Adipocyte (in vitro differentiated cells): ENCODE measurements around the gene ZNF653.
A peak's percentile ranks its signal among the peaks of the same experiment; 100 is the strongest.

Experiments
- DNase-seq: peaks from one replicate; pipeline ENCODE4 v3.0.0-alpha.2; 2015; ENCODE audit warnings: low read depth
- H3K27me3 ChIP-seq: replicated peaks from 2 replicates; pipeline ENCODE4 v1.7.0; 2013; ENCODE audit warnings: mild to moderate bottlenecking, low read length, moderate library complexity; ENCODE audit not compliant: control insufficient read depth, insufficient read depth
- H3K36me3 ChIP-seq: 2 replicates; pipeline ENCODE4 v1.7.0; 2013; ENCODE audit warnings: low read length, mild to moderate bottlenecking, moderate library complexity; ENCODE audit not compliant: control insufficient read depth, insufficient read depth, severe bottlenecking
- H3K4me1 ChIP-seq: 2 replicates; pipeline ENCODE4 v1.7.0; 2013; ENCODE audit warnings: mild to moderate bottlenecking, low read length, moderate library complexity; ENCODE audit not compliant: control insufficient read depth, insufficient read depth
- H3K4me3 ChIP-seq: 2 replicates; pipeline ENCODE4 v1.7.0; 2013; ENCODE audit warnings: mild to moderate bottlenecking, low read length, moderate library complexity
- H3K9ac ChIP-seq: 2 replicates; pipeline ENCODE4 v1.7.0; 2013; ENCODE audit warnings: mild to moderate bottlenecking, low read length, moderate library complexity
- H3K9me3 ChIP-seq: 2 replicates; pipeline ENCODE4 v1.7.0; 2013; ENCODE audit warnings: mild to moderate bottlenecking, low read length, moderate library complexity; ENCODE audit not compliant: control insufficient read depth

The ZNF653 gene, protein sequence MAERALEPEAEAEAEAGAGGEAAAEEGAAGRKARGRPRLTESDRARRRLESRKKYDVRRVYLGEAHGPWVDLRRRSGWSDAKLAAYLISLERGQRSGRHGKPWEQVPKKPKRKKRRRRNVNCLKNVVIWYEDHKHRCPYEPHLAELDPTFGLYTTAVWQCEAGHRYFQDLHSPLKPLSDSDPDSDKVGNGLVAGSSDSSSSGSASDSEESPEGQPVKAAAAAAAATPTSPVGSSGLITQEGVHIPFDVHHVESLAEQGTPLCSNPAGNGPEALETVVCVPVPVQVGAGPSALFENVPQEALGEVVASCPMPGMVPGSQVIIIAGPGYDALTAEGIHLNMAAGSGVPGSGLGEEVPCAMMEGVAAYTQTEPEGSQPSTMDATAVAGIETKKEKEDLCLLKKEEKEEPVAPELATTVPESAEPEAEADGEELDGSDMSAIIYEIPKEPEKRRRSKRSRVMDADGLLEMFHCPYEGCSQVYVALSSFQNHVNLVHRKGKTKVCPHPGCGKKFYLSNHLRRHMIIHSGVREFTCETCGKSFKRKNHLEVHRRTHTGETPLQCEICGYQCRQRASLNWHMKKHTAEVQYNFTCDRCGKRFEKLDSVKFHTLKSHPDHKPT

DNA sequence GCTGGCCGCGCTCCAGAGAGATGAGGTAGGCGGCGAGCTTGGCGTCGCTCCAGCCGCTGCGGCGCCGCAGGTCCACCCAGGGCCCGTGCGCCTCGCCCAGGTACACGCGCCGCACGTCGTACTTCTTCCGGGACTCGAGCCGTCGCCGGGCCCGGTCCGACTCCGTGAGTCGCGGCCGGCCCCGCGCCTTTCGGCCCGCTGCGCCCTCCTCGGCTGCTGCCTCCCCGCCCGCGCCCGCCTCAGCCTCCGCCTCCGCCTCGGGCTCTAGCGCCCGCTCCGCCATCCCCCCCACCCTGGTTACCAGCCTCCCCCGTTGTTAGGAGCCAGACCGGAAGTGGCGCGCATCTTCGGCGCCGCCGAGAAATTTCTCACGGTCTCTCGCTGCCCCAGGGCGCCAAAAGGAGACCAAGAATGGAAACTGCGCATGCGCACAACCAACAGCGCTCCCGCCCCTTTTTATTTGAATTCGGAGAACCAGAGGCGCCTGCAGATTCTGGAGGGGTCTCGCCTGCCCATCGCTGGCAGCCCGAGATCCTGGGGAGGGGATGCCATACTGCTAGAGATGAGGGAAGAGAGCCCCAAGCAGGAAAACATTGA is at the start of gene ZNF653:
Gene ZNF653 (minus strand): TSS at position 336 of the 597 bp plus-strand sequence. CDS start 53 bp downstream, at position 283.
- no peaks in the 10 kb centered on the region for H3K36me3 ChIP-seq
- peaks cover 8% of the 10 kb centered on the region for H3K4me1 ChIP-seq
- no peaks in the 10 kb centered on the region for H3K27me3 ChIP-seq
- DNase-seq: peak; percentile 98
- peak within 1 kb of the TSS; percentile 85 for H3K4me3 ChIP-seq
- peak within 1 kb of the TSS; percentile 86 for H3K9ac ChIP-seq
- no peaks in the 10 kb centered on the region for H3K9me3 ChIP-seq

DNA sequence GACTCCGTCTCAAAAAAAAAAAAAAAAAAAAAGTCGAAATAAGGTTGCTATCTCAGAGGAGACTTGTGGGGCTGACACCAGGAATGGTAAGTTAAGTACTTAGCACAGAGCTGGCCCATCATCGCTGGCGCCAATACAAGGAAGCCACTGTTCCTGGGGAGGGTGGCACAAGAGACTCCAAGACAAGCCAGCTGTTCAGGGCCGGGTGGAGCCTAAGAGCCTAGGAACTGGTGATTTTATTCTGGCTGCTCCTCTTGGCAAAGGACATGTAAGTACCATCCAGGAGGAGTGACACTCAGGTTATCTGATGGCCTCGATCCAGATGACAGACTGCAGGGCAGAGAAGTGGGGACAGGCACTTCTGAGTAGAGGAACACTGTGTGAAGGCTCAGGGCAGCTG is 49.6 kb upstream of the ZNF653 start:
- no peak overlapping the region for H3K4me3 ChIP-seq
- H3K9ac ChIP-seq: no peak overlapping the region
- DNase-seq: no peak
- peaks cover 32% of the 10 kb centered on the region for H3K36me3 ChIP-seq
- H3K27me3 ChIP-seq: no peaks in the 10 kb centered on the region
- H3K4me1 ChIP-seq: peaks cover 12% of the 10 kb centered on the region
- no peaks in the 10 kb centered on the region for H3K9me3 ChIP-seq

DNA sequence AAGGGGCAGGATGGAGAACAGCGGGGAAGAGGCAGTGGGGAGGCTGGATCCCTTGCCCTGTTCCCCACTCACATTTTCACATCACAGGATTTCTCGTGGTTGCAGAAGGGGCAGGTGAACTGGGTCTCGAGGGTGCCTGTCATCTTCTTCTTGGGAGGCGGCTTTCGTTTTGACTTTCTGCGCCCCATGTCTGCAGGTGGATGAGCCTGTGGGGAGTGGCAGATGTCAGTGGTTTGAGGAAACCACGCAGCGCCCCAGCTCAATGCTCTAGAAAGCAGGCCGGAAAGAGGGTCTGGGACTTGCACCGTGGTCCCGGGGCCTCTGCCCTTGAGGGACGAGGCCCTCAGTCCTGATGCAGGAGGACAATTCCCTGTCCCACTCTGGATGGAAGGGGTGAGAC is 48.5 kb upstream of the ZNF653 start:
- Histone ChIP-seq H3K4me3 (no peak overlapping the region), H3K36me3 (peaks cover 32% of the 10 kb centered on the region), H3K9me3 (no peaks in the 10 kb centered on the region), H3K4me1 (peaks cover 9% of the 10 kb centered on the region), H3K9ac (no peak overlapping the region), H3K27me3 (no peaks in the 10 kb centered on the region)
- no peak for DNase-seq

DNA sequence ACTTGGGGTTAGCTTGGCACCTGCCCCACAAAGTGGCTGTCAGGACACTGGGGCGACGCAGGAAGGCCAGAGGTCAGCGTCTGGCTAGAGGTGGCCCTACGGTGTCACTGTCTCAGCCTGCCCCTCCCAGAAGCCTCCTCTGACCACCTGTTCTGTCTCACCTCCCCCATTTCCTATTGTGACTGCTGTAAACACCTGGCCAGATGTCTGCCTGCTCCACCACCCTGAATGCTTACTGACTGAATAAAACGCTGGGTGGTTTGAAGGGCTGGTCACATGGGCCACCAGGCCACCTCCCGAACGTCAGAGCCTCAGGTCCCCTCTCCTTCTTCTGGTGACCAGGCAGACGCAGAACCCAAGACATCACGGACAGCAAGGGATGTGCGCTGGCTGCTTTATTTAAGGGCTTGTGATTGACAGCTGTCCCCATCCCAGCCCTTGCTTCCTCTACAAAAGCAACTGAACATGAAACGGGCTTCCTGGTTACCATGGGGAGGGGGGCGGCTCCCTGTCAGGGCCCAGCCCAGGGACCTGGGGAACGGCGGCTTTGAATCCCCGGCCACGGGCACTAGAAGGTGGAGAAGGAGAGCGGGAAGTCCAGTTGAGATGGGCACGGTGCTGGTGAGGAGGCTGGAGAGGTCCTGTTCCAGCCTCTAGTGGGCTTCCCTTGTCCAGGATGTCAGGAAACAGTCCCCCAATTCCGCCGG is 47.2 kb upstream of the ZNF653 start:
- DNase-seq: no peak
- Histone ChIP-seq H3K9me3 (no peaks in the 10 kb centered on the region), H3K36me3 (peaks cover 32% of the 10 kb centered on the region), H3K9ac (no peak overlapping the region), H3K4me3 (no peak overlapping the region), H3K4me1 (peaks cover 2% of the 10 kb centered on the region), H3K27me3 (no peaks in the 10 kb centered on the region)

DNA sequence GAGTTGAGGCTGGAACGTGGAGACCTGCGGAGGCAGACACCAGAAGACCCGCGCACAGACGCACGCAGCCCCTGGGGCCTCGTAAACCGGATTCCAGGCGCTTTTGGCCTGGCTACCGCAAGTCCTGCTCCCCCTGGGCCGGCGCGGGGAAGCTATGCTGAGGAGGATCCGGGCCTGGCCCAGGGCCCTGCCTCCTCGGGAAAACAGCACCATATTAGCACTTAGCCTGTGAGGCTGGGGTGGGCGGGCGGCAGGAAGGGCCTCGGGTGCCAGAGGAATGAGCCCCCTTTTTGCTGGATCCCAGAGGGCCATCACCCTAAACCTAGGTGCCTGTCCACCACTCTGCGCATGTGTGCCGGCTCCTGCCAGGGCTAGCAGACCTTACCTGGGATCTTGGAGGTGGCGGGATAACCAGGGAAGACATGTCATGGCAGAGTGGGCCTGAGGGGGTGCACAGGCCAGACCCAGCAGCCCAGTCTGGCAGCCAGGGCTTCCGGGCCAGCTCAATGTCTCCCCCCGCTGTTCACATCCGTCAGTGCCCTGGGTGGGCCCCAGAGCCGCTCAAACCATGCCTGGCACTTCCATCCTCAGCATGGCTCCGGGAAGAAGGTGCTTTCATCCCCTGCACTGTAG is 46.1 kb upstream of the ZNF653 start:
- no peaks in the 10 kb centered on the region for H3K4me1 ChIP-seq
- no peak overlapping the region for H3K4me3 ChIP-seq
- peaks cover 32% of the 10 kb centered on the region for H3K36me3 ChIP-seq
- no peak overlapping the region for H3K9ac ChIP-seq
- H3K9me3 ChIP-seq: no peaks in the 10 kb centered on the region
- no peaks in the 10 kb centered on the region for H3K27me3 ChIP-seq
- DNase-seq: no peak

DNA sequence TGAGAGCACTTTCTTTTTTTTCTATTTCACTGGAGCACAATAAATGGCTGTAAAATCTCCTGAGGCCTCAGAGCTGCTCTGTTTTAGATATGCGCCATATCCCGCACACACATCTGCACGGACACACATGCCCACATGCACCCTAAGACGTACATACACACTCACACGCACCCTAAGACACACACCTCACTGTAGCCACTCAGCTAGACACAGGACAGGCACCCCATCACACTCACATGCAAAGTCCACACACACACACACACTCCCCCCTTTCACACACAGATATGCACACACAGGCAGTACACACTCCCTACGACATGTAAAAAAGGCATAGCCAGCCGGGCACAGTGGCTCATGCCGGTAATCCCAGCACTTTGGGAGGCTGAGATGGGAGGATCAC is 44.6 kb upstream of the ZNF653 start:
- H3K4me1 ChIP-seq: no peaks in the 10 kb centered on the region
- no peak for DNase-seq
- no peaks in the 10 kb centered on the region for H3K9me3 ChIP-seq
- no peak overlapping the region for H3K4me3 ChIP-seq
- H3K36me3 ChIP-seq: peaks cover 28% of the 10 kb centered on the region
- H3K9ac ChIP-seq: no peak overlapping the region
- H3K27me3 ChIP-seq: no peaks in the 10 kb centered on the region

DNA sequence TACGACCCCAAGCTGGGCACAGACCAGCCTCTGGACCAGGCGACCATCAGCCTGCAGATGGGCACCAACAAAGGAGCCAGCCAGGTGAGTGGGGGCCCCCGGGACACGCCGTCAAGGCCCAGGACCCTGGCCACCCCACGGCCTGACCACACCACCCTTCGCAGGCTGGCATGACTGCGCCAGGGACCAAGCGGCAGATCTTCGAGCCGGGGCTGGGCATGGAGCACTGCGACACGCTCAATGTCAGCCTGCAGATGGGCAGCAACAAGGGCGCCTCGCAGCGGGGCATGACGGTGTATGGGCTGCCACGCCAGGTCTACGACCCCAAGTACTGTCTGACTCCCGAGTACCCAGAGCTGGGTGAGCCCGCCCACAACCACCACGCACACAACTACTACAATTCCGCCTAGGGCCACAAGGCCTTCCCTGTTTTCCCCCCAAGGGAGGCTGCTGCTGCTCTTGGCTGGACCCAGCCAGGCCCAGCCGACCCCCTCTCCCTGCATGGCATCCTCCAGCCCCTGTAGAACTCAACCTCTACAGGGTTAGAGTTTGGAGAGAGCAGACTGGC is 43.8 kb upstream of the ZNF653 start:
- Histone ChIP-seq H3K9ac (no peak overlapping the region), H3K27me3 (no peaks in the 10 kb centered on the region), H3K36me3 (peaks cover 26% of the 10 kb centered on the region), H3K4me1 (no peaks in the 10 kb centered on the region), H3K9me3 (no peaks in the 10 kb centered on the region), H3K4me3 (no peak overlapping the region)
- DNase-seq: no peak

DNA sequence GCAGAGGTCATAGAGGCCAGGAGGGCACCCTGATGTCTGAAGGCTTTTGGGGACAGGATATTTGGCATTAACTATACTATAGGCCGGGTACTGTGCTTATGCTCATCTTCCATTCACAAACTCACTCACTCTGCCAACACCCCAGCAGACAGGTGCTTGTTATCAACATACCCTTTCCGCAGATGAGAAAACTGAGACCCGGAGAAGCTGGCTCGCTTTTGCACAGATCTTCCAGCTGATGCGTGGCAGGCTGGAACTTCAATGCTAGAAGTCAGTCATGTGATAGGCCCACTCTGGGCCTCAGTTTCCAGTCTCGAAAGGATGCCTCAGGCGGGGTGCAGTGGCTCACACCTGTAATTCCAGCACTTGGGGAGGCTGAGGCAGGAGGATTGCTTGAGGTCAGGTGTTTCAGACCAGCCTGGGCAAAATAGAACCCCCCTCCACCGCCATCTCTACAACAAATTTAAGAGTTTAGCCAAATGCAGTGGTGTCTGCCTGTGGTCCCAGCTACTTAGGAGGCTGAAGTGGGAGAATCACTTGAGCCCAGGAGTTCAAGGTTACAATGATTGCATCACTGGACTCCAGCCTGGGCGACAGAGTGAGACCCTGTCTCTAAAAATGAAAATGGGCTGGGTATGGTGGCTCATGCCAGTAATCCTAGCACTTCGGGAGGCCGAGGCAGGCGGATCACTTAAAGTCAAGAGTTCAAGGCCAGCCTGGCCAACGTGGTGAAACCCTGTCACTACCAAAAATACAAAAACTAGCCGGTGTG is 42.5 kb upstream of the ZNF653 start:
- Histone ChIP-seq H3K9me3 (no peaks in the 10 kb centered on the region), H3K9ac (no peak overlapping the region), H3K4me3 (no peak overlapping the region), H3K27me3 (no peaks in the 10 kb centered on the region), H3K36me3 (peaks cover 12% of the 10 kb centered on the region), H3K4me1 (no peaks in the 10 kb centered on the region)
- no peak for DNase-seq

DNA sequence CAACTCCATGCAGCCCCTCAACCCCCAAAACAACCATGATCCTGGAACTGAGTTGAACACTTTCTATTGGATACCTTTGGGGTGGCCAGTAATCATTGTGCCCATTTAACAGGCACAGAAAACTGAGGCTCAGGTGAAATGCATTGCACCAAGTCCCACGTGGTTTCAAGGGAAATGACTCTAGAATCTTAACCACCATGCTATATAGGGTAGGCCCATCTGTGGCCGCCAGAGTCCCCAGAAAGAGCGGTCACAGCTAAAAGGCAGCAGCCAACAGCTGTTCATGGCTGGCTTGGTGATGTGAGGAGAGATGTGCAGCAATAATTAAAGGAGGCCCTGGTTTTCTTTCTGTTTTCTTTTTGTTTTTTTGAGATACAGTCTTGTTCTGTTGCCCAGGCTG is 35.6 kb upstream of the ZNF653 start:
- H3K27me3 ChIP-seq: no peaks in the 10 kb centered on the region
- H3K4me3 ChIP-seq: no peak overlapping the region
- no peaks in the 10 kb centered on the region for H3K36me3 ChIP-seq
- no peak for DNase-seq
- peaks cover 5% of the 10 kb centered on the region for H3K4me1 ChIP-seq
- H3K9ac ChIP-seq: no peak overlapping the region
- no peaks in the 10 kb centered on the region for H3K9me3 ChIP-seq

DNA sequence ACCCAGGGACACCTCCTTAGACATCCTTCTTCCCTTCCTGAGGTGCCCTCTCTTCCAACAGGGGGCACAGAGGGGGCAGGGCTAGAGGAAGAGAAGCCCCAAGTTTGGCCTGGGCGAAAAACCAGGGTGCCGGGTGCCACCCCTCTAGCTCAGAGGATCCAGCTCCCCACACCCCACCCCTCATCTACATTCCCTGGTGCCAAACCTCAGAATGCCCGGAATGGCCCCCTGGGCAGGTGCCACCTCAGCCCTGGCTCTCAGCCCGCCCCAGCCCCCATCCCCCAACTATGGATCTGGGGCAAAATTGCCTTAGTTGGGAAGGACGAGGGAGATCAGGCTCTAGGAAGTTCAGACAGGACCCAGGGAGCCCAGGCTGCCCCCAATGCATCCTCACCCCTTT is 35.0 kb upstream of the ZNF653 start:
- H3K4me3 ChIP-seq: no peak overlapping the region

More for the DNA sequence above, 35.0 kb upstream of the ZNF653 start:
- H3K4me1 ChIP-seq: peaks cover 7% of the 10 kb centered on the region
- H3K27me3 ChIP-seq: no peaks in the 10 kb centered on the region
- H3K9ac ChIP-seq: no peak overlapping the region
- H3K9me3 ChIP-seq: no peaks in the 10 kb centered on the region
- H3K36me3 ChIP-seq: no peaks in the 10 kb centered on the region
- no peak for DNase-seq
